GM19025 (cell line): ENCODE measurements around the gene NGFR.

Experiments
- ATAC-seq: cut with Tn5 transposase; IDR thresholded peaks from one replicate; pipeline ENCODE4 v1.9.1; 2021; ENCODE audit warnings: mild to moderate bottlenecking, low read depth, moderate library complexity; ENCODE audit not compliant: unreplicated experiment

NGFR gene

DNA sequence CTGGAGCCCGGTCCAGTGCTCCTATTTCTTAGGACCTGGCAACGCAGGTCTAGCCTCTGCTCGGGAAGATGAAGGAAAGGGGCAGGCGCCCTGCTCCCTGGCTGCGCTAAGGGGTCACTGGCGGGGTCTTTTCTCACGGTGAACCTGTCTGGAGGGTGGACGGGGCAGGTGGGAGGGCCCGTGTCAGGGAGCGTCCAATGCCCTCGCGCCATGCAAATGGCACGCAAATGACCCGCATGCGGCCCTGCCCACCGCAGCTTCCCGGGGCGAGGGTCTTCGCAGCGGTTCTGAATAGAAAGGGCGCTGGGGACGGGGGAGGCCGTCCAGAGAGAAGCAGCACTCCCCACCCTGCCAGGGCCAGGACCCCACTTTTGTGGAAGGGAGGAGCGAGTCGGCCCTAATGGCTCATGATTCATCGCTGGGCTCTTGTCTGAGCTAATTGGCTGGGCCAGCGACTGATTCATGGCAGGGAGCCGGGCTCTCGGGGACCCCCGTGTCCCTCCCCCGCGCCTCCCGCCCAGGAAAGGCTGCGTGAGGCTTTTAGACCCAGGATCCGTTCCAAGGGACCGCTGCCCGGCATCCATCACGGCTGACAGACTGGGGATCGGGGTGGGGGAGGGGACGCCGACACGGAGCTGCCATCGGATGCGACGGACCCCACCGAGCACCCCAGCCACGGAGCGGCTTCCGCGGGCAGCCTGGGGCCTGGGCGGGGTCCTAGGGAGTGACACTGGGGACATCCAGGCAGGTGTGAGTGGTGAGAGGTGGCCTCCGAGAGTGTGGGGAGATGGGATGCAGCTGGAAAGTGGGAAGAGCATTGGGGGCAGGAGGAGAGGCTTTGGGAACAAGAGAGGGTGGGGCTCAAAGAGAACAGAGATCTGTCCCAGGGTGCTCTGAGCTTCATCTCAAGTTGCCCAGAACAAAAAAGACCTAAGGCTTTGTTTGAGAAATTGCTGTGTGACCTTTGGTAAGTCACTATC is 25.0 kb upstream of the NGFR start:
- ATAC-seq: no peak

- no peak for ATAC-seq
Measured at GRCh38 chr17:49471089-49471683, 23.9 kb upstream of the NGFR start.

- ATAC-seq: no peak
Measured at GRCh38 chr17:49471769-49472168, 23.3 kb upstream of the NGFR start.

DNA sequence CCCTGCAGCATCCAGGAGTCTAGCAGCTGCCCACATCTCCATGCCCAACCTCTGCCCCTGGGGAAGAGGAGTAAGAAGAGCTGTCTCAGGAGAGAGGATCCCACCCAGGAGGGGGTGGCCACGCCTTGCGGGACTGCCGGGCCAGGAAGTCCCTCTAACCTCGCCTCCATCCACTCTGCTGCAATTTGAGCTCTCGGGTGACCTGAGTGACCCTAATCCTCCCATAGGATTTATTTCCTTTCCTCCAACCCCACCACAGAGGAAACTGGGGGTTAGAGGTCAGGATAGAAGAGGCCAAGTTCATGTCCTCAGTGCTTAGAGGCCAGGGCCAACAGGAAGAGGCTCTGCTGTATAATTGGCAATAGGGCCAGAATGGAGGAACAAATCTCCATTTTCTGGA is 22.6 kb upstream of the NGFR start:
- ATAC-seq: no peak

DNA sequence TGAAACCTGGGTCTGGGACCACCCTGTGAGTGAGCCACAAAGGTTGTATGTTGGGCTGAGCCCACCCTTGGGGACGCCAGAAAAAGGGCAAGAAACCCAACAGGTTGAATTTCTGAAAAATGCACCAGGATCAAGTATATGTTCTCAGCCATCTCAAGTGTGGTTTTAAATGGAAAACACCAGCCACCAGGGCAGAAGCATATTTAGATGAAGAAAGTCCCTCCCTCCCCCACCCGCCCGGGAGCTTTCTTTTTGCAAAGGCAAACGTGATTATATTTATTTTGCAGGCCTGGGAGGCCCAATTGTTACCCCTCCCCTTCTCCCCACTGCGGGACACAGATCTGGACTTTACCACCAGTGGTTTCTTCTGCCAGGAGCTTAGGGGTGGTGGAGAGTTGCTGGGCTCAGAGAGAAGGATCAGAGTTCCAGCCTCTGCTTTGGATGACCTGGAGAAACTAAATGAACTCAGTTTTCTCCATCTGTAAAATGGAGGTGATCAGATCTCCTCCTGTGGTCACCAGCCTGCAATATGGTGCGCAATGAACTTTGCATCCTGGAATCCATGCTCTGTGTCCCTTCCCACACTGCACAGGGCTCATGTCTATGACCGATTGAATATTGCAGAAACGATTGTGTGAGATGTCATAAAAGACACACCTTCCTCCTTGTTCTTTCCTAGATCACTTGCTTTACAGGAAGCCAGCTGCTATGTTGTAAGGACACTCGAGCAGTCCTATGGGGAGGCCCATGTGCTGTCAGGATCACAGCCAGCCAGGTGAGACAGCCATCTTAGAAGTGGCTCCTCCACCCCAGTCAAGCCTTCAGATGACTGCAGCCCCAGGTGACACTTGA is 21.0 kb upstream of the NGFR start:
- ATAC-seq: no peak

GRCh38 chr17:49477709-49478108 is 17.4 kb upstream of the NGFR start:
- ATAC-seq: no peak

GRCh38 chr17:49480836-49481615 is 14.1 kb upstream of the NGFR start:
- ATAC-seq: no peak

- ATAC-seq: no peak
Measured at GRCh38 chr17:49482144-49482817, 12.8 kb upstream of the NGFR start.

DNA sequence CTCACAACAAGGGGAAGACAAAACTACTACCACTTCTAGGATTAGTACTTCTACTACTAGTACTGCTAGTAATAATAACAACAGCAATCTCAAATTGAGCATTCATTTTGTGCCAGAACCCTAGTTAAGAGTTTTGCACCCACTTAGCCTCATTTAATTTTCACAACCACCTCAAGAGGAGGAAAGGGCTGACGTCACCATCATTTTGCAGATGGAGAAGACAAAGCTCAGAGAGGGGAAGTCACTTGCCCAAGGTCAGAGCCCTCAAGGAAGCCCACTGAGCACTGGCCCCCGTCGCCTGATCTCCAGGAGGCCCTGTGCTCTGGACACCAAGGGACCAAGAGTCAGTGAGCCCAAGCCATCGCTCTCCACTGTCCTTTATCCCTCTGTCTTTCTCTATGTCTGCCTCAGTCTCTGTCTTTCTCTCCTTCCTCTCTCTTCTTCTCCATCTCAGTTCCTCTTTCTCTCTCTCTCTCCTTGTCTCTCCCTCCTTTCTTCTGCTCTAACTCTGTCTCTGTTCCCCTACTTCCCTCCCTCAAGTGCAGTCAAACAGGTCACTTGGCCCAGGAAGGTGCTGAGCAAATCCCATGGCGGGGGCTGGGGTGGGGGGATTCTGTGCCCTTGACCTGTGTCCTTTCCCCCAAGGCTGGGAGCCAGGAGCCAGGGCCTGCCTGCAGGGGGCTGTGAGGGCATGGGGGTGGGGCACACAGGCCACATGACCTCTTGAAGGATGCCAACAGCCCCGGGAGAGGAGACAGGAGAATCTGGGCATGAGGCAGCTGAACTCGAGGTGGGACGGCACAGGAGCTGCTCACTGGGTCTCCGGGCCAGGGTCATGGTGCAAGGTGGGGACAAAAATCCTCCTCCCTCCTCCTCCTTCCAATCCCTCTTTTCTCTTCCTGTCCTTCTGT is 11.2 kb upstream of the NGFR start:
- no peak for ATAC-seq

DNA sequence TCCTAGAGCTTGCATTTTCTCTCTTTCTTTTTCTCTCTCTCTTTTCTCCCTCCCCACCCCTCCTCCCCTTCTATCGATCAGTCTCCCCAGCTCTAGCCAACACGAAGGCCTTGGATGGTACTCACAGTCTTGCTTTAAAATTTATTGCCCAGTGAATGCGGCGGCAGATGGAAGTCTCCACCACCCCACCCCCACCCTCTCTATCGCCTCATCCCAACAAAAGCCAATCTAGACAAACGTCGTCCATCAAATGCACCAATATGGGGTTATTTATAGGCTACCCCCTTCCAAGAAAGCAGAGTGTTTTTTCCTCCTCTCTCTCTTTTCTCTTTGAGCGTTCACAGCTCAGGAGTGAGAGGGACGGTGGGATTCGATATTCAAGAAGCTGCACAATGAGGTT is 10.5 kb upstream of the NGFR start:
- ATAC-seq: no peak

DNA sequence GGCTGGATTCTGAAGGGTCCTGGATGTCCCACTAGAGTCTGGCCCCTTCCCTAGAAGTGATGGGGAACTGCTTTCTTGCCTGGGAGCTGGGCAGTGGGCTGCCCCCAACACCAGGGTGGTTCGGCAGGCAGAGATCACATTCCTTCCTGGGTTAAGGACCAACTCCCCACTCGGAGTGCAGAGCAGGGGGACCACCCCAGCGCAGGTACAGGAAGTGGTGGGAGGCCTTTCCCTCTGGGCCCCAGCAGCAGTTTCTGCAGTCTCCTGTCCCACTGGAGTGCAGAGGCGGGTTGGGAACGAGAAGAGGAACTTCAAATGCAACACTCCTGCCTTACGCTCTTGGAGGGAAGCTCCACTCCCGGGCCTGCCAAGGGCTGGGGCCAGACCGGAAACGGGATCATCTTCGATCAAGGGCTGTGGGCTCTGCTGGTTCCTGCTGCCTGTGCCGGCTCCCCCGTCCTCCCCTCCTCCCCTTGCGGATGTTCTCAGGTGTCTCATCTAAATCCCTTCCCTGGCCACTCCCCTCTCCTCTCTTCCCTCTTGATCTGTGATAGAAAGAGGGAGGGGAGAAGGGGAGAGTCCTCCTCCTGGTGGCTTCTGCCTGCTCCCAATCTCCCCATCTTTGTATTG is 9.0 kb upstream of the NGFR start:
- no peak for ATAC-seq

DNA sequence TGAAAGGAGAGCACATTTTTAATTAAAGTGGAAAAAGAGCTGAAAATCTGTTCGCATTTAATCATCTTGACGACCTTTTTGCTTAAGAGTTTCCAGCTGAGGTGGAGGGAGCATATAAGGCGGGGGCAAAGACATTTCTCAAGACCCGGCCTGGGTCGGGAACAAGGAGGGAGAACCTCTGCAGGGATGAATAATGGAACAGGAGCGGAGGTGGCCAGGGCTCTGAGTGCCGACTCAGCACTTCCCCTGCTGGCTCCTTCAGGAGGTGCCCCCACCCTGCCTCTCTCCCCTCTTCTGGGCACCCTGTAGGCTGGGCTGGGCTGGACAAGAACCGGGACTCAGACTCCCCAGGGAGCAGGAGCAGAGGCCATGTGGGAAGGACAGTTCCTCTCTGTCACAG is 7.9 kb upstream of the NGFR start:
- no peak for ATAC-seq

- ATAC-seq: no peak
Measured at GRCh38 chr17:49488612-49489011, 6.5 kb upstream of the NGFR start.

DNA sequence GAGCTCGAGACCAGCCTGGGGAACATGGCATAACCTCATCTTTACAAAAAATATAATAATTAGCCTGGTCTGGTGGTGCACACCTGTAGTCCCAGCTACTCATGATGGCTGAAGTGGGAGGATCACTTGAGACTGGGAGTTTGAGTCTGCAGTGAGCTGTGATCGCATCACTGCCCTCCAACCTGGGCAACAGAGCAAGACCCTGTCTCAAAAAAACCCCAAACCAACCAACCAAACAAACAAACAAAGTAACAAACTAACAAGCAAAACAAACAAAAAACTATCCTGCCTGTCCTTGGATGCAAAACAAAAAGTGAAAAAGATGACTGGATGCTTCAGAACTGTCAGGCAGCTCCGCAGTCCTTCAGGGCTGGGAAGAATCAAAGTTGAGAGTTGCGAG is 5.7 kb upstream of the NGFR start:
- no peak for ATAC-seq

DNA sequence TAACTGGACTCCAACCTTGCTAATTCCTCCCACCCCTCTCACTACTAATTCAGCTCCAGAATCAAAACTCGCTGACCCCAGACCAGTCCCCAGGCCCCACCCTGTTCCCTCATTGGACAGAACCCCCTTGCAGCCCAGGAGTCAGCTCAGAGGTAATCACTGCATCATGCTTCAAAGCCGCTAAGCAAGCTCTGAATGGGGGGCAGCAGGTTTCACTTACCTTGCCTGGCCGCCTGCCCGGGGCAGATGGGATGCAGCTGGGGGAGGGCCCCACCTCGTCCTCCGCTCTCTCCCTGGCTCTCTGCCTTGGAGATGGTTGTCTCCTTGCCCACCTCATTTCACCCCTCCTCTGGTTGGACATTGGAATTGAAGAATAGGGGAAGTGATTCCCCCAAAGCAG is 4.8 kb upstream of the NGFR start:
- no peak for ATAC-seq

DNA sequence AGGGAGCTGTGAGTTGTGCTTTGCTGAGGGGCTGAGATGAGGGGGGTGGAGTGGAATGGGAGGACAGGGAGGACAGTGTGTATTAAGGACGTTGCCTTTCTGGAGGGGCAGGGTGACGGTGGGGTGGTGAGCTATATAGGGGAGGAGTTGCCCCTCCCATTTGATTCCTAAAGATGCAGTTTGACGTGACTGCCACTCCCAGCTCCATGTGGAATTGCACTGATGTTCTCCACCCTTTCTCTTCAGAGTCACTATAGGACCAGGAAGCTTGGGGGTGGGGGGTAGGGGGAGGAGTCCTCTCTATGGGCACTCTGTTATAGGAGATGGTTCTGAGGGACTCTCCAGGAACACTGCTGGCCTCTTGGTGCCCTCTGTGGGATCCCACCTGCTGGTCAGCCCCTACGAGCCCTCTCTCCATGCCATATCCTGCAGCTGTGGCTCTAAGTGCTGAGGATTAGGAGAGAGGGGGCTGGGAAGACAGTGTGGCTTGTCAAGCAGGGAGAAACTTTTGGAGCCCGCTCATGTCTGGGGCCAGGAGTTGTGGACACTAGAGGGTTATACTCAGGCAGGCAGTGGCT is 3.8 kb upstream of the NGFR start:
- ATAC-seq: no peak

DNA sequence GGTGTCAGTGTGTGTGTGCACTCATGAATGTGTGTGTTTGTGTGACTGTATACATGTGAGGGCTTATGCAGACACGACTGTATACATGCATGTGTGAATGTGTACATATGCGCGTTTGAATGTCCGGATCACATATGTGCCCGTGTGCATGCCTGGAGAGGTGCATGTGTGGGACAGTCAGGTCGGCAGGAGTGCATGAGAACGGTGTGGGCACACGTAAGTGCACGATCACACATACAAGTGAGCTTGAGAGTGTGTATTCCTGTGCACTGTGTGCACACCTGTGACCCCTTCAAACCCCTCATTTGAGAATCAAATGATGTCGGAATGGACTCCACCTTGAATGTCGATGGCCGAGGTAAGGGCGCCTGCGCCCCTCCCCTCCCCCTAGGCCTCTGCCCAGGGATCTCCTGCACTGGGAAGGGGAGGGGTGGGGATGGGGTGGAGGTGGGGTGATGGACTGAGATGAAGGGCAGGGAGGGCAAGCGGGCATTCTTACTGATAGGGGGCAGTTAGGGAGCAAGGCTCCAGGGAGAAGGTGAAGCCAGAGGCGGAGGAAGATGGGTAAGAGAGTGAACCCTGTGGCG is 601 bp upstream of the NGFR start:
- ATAC-seq: no peak

DNA sequence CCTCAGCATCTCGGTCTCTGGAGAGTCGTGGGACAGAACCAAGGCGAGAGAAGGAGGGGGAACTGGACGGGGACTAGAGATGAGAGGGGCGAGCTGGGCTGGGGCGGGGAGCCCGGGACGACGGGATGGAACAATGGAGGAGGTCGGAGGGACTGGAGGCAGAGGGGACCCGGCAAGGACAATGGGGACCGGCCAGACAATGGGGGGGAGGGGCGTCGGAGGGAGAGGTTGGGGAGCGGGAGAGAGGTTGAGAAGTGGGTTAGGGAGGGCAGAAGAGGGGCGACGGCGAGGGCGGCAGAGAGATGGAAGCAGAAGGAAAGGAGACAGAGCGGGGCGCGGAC is 719 bp downstream of the NGFR start:
- ATAC-seq: no peak
